Loucy (cell line): Measurements from ENCODE around the gene DBH.

Experiments
- EZH2phosphoT487 ChIP-seq: fragments of 200-600 bp; IDR thresholded peaks from 2 replicates; pipeline ENCODE4 v1.6.1; 2018; ENCODE audit warnings: antibody characterized with exemption, mild to moderate bottlenecking, moderate library complexity, borderline replicate concordance
- TF ChIP-seq, protein P1 (sequence below): fragments of 200-600 bp; sonication (generic); conservative IDR thresholded peaks from 2 replicates; pipeline ENCODE4 v1.5.1; 2014; ENCODE audit warnings: mild to moderate bottlenecking, antibody characterized with exemption, low read length

DNA sequence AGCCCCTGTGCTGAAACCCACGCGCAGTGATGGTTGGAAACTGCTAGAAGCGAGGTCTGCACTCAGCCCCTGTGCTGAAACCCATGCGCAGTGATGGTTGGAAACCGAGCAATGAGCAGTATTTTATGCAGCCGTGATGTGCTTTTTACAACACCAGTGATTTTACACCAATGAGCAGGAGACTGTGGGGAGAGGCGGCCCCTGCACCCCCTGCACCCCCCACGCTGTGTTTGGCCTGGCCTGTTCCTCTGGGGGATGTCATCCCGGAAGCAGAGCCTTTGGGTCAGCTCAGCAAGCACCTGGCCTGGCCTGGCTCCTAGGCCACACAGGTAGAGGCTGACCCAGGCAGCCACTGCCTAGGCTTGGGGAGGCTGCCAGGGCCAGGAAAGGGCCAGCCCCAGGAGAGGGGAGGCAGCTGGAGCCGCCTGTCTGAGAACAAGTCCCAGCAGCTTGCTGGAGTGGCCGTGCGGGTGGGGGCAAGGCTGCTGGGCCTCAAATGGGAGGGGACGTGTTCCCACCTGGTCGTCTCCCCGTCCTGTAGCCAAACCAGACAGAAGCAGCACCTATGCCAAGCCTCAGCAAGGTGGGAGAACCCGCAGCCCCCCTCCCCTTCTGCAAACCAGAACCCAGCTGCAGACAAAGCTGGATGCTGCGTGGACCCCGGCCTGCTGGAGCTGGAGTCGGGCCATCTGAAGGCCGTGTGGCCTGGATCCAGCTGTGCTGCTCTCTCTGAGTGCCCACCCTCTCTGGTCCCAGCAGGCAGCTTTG lies 46.8 kb downstream of the DBH start:
- TF ChIP-seq, protein P1, sequence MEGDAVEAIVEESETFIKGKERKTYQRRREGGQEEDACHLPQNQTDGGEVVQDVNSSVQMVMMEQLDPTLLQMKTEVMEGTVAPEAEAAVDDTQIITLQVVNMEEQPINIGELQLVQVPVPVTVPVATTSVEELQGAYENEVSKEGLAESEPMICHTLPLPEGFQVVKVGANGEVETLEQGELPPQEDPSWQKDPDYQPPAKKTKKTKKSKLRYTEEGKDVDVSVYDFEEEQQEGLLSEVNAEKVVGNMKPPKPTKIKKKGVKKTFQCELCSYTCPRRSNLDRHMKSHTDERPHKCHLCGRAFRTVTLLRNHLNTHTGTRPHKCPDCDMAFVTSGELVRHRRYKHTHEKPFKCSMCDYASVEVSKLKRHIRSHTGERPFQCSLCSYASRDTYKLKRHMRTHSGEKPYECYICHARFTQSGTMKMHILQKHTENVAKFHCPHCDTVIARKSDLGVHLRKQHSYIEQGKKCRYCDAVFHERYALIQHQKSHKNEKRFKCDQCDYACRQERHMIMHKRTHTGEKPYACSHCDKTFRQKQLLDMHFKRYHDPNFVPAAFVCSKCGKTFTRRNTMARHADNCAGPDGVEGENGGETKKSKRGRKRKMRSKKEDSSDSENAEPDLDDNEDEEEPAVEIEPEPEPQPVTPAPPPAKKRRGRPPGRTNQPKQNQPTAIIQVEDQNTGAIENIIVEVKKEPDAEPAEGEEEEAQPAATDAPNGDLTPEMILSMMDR = no peak
- no peak for TF ChIP-seq EZH2phosphoT487
